Measurements from ENCODE around the gene POLR1G. TPM values are rescaled to one million over a fixed set of nuclear protein-coding genes. Genes with fewer than 3 reads are reported as not detected.

The POLR1G gene
- polyA plus RNA-seq, 2 of the 4 experiments (the other 2 are of a cell fraction), result 15.1 to 31.2 TPM

GRCh38 chr19:45448887-45449299, 42.4 kb downstream of the POLR1G start:
- POLR2A ChIA-PET, result interaction anchor here (1.3 kb wide), 1 partner anchor 30 kb away, joined by 3 read pairs; no protein-coding TSS in a partner anchor
- no peak for FAIRE-seq

GRCh38 chr19:45450012-45450333, 43.5 kb downstream of the POLR1G start:
- peak overlapping the region; percentile 90 for H3K4me2 ChIP-seq
- FAIRE-seq (no peak), DNase-seq (ENCODE audit: low read depth in 1 of 2, low spot score in 1 of 2) (no peak), ATAC-seq (peak in 1 of 2 experiments; percentile 7; a peak in 3 of 6 replicates)
- CTCF ChIA-PET, result interaction anchor here (1.3 to 27.6 kb wide), 5 partner anchors 12 to 35 kb away, joined by 3 to 1883 read pairs (median 18); partner anchors contain the start of gene FOSB
- peak overlapping the region; percentile 73 to 90 for H3K27ac ChIP-seq
- TF ChIP-seq NFE2L2 (conservative IDR thresholded peaks at IDR 0.05; ENCODE audit: low read length) (no peak), TFCP2L1 (CRISPR knock-in tag; IDR thresholded peaks at IDR 0.05) (peak; percentile 82; the same call in 1 of the 2 replicates)
- POLR2A ChIA-PET, result no interaction called here
- H3K4me1 ChIP-seq, result peaks cover 46% of the 10 kb centered on the region
- no peaks in the 10 kb centered on the region for H3K9me3 ChIP-seq
- H3K4me3 ChIP-seq, result peak overlapping the region; percentile 65
- WGBS (ENCODE audit: missing lambda C conversion rate), result 62% methylated on average over 5 of the region's 5 CpGs

More at GRCh38 chr19:45448887-45449299, 42.4 kb downstream of the POLR1G start:
- Histone ChIP-seq H3K27ac (peak overlapping the region; percentile 14 to 90; a peak in 3 of 6 replicates), H3K4me2 (peak overlapping the region; percentile 90; the same call in 2 of the 3 replicates), H3K4me3 (no peak overlapping the region), H3K9me3 (no peaks in the 10 kb centered on the region), H3K4me1 (peaks cover 41% of the 10 kb centered on the region)
- TF ChIP-seq FOSL2 (IDR thresholded peaks at IDR 0.05), result no peak
- TF ChIP-seq FOSL2 (CRISPR knock-in tag; IDR thresholded peaks at IDR 0.05), result peak; percentile 40; the same call in 1 of the 2 replicates
- TF ChIP-seq USF2 (IDR thresholded peaks at IDR 0.05), result peak; percentile 50; the same call in 1 of the 2 replicates
- no peak for TF ChIP-seq RARB (CRISPR knock-in tag; IDR thresholded peaks at IDR 0.05)
- TF ChIP-seq PHF8 (IDR thresholded peaks at IDR 0.05; ENCODE audit: borderline replicate concordance, low read depth), result no peak
- DNase-seq (ENCODE audit: low read depth in 1 of 2, low spot score in 1 of 2) (no peak), ATAC-seq (no peak)
- CTCF ChIA-PET, result interaction anchor here (1.0 to 27.6 kb wide), 6 partner anchors 11 to 193 kb away, joined by 3 to 1883 read pairs (median 18); partner anchors contain the start of gene FOSB
- 40% methylated on average over 7 of the region's 7 CpGs for WGBS (ENCODE audit: missing lambda C conversion rate)

- WGBS (ENCODE audit: missing lambda C conversion rate), result 20% methylated on average over 26 of the region's 28 CpGs
- POLR2A ChIA-PET, result interaction anchor here (0.6 to 1.3 kb wide), 3 partner anchors 17 to 286 kb away, joined by 3 to 5 read pairs (median 4); partner anchors contain the start of gene FOSB
- TF ChIP-seq ELK1 (IDR thresholded peaks at IDR 0.05; ENCODE audit: low read depth, low read length) (no peak), TFCP2L1 (CRISPR knock-in tag; IDR thresholded peaks at IDR 0.05) (0 out of 2 replicates have a peak, but pooled peaks have one; percentile 55), MYC (IDR thresholded peaks at IDR 0.05; ENCODE audit: borderline replicate concordance, low read length) (no peak; the same call in 1 of the 2 replicates), POLR2A (IDR thresholded peaks at IDR 0.05; ENCODE audit: low read length) (no peak), GATA3 (IDR thresholded peaks at IDR 0.05; ENCODE audit: borderline replicate concordance) (no peak), NFE2L2 (conservative IDR thresholded peaks at IDR 0.05; ENCODE audit: low read length) (no peak), EHF (CRISPR knock-in tag; IDR thresholded peaks at IDR 0.05) (no peak), E2F6 (IDR thresholded peaks at IDR 0.05; ENCODE audit: borderline replicate concordance, low read depth) (no peak), MAFK (IDR thresholded peaks at IDR 0.05; ENCODE audit: partially characterized antibody) (no peak), TP53 (CRISPR knock-in tag; IDR thresholded peaks at IDR 0.05) (peak; percentile 58; the same call in 1 of the 2 replicates), SMC3 (IDR thresholded peaks at IDR 0.05) (no peak), ATOH8 (CRISPR knock-in tag; IDR thresholded peaks at IDR 0.05; ENCODE audit: low read depth) (0 out of 2 replicates have a peak, but pooled peaks have one; percentile 20), HOXB5 (CRISPR knock-in tag; IDR thresholded peaks at IDR 0.05) (0 out of 2 replicates have a peak, but pooled peaks have one; percentile 6), ZFP36 (IDR thresholded peaks at IDR 0.05; ENCODE audit: borderline replicate concordance, partially characterized antibody) (no peak), POLR2AphosphoS2 (conservative IDR thresholded peaks at IDR 0.05; ENCODE audit: low read length) (no peak), ESRRA (IDR thresholded peaks at IDR 0.05; ENCODE audit: borderline replicate concordance, low read length) (no peak), HMGXB4 (CRISPR knock-in tag; IDR thresholded peaks at IDR 0.05; ENCODE audit: borderline replicate concordance) (no peak), HES2 (IDR thresholded peaks at IDR 0.05) (no peak), EHMT2 (IDR thresholded peaks at IDR 0.05; ENCODE audit: low read depth) (no peak), FOSB (CRISPR knock-in tag; IDR thresholded peaks at IDR 0.05) (no peak)
These were observed 44.8 kb downstream of the POLR1G start for GRCh38 chr19:45451131-45451849.

More at GRCh38 chr19:45451131-45451849, 44.8 kb downstream of the POLR1G start:
- FAIRE-seq (no peak), ATAC-seq (peak; percentile 1 to 8), DNase-seq (ENCODE audit: low read depth in 1 of 2, low spot score in 1 of 2) (no peak)
- CTCF ChIA-PET, result interaction anchor here (0.9 to 33.4 kb wide), 3 partner anchors 14 to 28 kb away, joined by 3 to 1883 read pairs (median 109); partner anchors contain the start of genes ERCC1 and FOSB
- no peaks in the 10 kb centered on the region for H3K9me3 ChIP-seq
- peak overlapping the region; percentile 90 for H3K4me2 ChIP-seq
- H3K4me3 ChIP-seq, result peak overlapping the region; percentile 65
- H3K4me1 ChIP-seq, result peaks cover 54% of the 10 kb centered on the region
- peak overlapping the region; percentile 77 to 90 for H3K27ac ChIP-seq

Data from A549 (cell line).